Naive thymus-derived CD8-positive, alpha-beta T cell (primary cell): ENCODE results near the gene WDR82. TPM values are rescaled to one million over a fixed set of nuclear protein-coding genes. Genes with fewer than 3 reads are reported as not detected.

ENCODE experiments used
- ATAC-seq, 2 donors: fragments of 150-1000 bp; cut with Tn5 transposase in 1 of 2; sonication (Bioruptor Pico), chemical (Tn5 transposase) in 1 of 2; 1 replicate in 1 of 2; 2 replicates in 1 of 2; pipeline ENCODE4 v1.10.0; 2021; ENCODE audit warnings: mild to moderate bottlenecking in 2 of 2, moderate library complexity in 2 of 2
- POLR2A ChIA-PET: fragments of 350-600 bp; sonication (Branson Sonifier 250); formaldehyde crosslinking; loops from one replicate; lab custom pipeline; 2021; ENCODE audit warnings: antibody characterized with exemption; lab: Charles Lee
- DNase-seq, 10 donors: peaks; one replicate each; pipeline versions ENCODE4 v3.0.0 to v3.0.0-alpha.2; 2020 to 2022
- H3K27ac Mint-ChIP-seq, 10 donors: one replicate each; pipeline ENCODE4 v1.8.0; 2020 to 2022; ENCODE audit warnings: mild to moderate bottlenecking in 10 of 10, mixed read lengths in 10 of 10, moderate library complexity in 4 of 10, inconsistent platforms in 1 of 10
- H3K27me3 Mint-ChIP-seq, 5 donors: one replicate each; pipeline ENCODE4 v1.8.0; 2021 to 2022; ENCODE audit warnings: mixed read lengths in 5 of 5
- H3K36me3 Mint-ChIP-seq, 3 donors: one replicate each; pipeline ENCODE4 v1.8.0; 2020 to 2022; ENCODE audit warnings: mixed read lengths in 3 of 3, mild to moderate bottlenecking in 2 of 3, inconsistent platforms in 1 of 3
- H3K4me1 Mint-ChIP-seq, 4 donors: one replicate each; pipeline ENCODE4 v1.8.0; 2021 to 2022; ENCODE audit warnings: mixed read lengths in 4 of 4
- H3K4me3 Mint-ChIP-seq, 10 donors: one replicate each; pipeline ENCODE4 v1.8.0; 2020 to 2022; ENCODE audit warnings: mild to moderate bottlenecking in 10 of 10, mixed read lengths in 10 of 10, moderate library complexity in 6 of 10, inconsistent platforms in 1 of 10
- H3K9me3 Mint-ChIP-seq, 9 donors: one replicate each; pipeline ENCODE4 v1.8.0; 2020 to 2022; ENCODE audit warnings: mixed read lengths in 9 of 9, mild to moderate bottlenecking in 3 of 9, inconsistent platforms in 1 of 9, moderate library complexity in 1 of 9
- polyA plus RNA-seq, 3 donors: library from polyadenylated mRNA; unstranded; fragments of 300-500 nt; fragmentation: Illumina TruSeq; gene quantifications; one replicate each; pipeline ENCODE4 v1.2.3, GENCODE V29; 2021
- total RNA-seq, 8 experiments: library from RNA in 2 of 8; stranded (reverse) in 2 of 8; gene quantifications; one replicate each; pipeline ENCODE4 v1.2.3 and lab custom pipeline; 2021 to 2026

WDR82 gene
- total RNA-seq (100 to 1,000 TPM; 190 to 191 TPM), polyA plus RNA-seq (100 to 1,000 TPM; 136 to 172 (median 146) TPM), total RNA-seq (lab: John Stamatoyannopoulos, UW) (300 to 447 (median 357) reads per million in 6 experiments)

GRCh38 chr3:52278510-52279069, at the start of gene WDR82:
WDR82 (minus strand) TSS chr3:52278649; CDS start chr3:52278361, 288 bp downstream.
- peak; percentile 71 to 80 for ATAC-seq
- Mint-ChIP-seq H3K27ac (peak within 1 kb of the TSS; percentile 93 to 99 (median 98)), H3K36me3 (peaks cover 15 to 28% (median 18%) of the 10 kb centered on the region in 3 donors), H3K4me1 (peaks cover 32 to 83% (median 66%) of the 10 kb centered on the region in 4 donors), H3K4me3 (peak within 1 kb of the TSS; percentile 94 to 100 (median 97)), H3K27me3 (no peaks in the 10 kb centered on the region), H3K9me3 (no peaks in the 10 kb centered on the region)
- POLR2A ChIA-PET: interaction anchor here (0.6 to 21.1 kb wide), 11 partner anchors 10 to 282 kb away, joined by 3 to 1841 read pairs (median 4); partner anchors contain the start of genes DUSP7, GLYCTK, PPM1M and TLR9
- peak; percentile 93 to 99 (median 96) for DNase-seq

GRCh38 chr3:52327486-52328290, 49.2 kb upstream of the WDR82 start:
- ATAC-seq (no peak), DNase-seq (no peak)
- H3K27me3 Mint-ChIP-seq: no peaks in the 10 kb centered on the region
- no peak overlapping the region for H3K27ac Mint-ChIP-seq
- H3K4me3 Mint-ChIP-seq: no peak overlapping the region
- POLR2A ChIA-PET: interaction anchor here (0.5 to 0.8 kb wide), 2 partner anchors 11 to 55 kb away, joined by 3 read pairs; no protein-coding TSS in a partner anchor
- H3K4me1 Mint-ChIP-seq: peaks cover 0 to 3% (median 0%) of the 10 kb centered on the region in 4 donors
- no peaks in the 10 kb centered on the region for H3K9me3 Mint-ChIP-seq
- H3K36me3 Mint-ChIP-seq: peaks cover 0 to 17% (median 3%) of the 10 kb centered on the region in 3 donors

- H3K4me3 Mint-ChIP-seq: no peak overlapping the region
These were observed 48.5 kb upstream of the WDR82 start for GRCh38 chr3:52326976-52327375.

GRCh38 chr3:52325686-52326085, 47.2 kb upstream of the WDR82 start:
- POLR2A ChIA-PET: no interaction called here
- ATAC-seq (no peak), DNase-seq (no peak)
- H3K4me3 Mint-ChIP-seq: no peak overlapping the region
- H3K27ac Mint-ChIP-seq: no peak overlapping the region
- no peaks in the 10 kb centered on the region for H3K9me3 Mint-ChIP-seq
- H3K36me3 Mint-ChIP-seq: peaks cover 0 to 8% (median 3%) of the 10 kb centered on the region in 3 donors
- peaks cover 0 to 4% (median 0%) of the 10 kb centered on the region in 4 donors for H3K4me1 Mint-ChIP-seq
- no peaks in the 10 kb centered on the region for H3K27me3 Mint-ChIP-seq

More at GRCh38 chr3:52326976-52327375, 48.5 kb upstream of the WDR82 start:
- ATAC-seq: no peak
- Mint-ChIP-seq H3K4me1 (peaks cover 0 to 3% (median 0%) of the 10 kb centered on the region in 4 donors), H3K9me3 (no peaks in the 10 kb centered on the region), H3K27me3 (no peaks in the 10 kb centered on the region), H3K36me3 (peaks cover 0 to 10% (median 3%) of the 10 kb centered on the region in 3 donors), H3K27ac (peak overlapping the region in 1 of 10 donors; percentile 11)
- DNase-seq: no peak
- POLR2A ChIA-PET: no interaction called here

GRCh38 chr3:52324676-52325075, 46.2 kb upstream of the WDR82 start:
- no peaks in the 10 kb centered on the region for H3K9me3 Mint-ChIP-seq
- H3K27me3 Mint-ChIP-seq: no peaks in the 10 kb centered on the region
- H3K4me1 Mint-ChIP-seq: peaks cover 0 to 4% (median 0%) of the 10 kb centered on the region in 4 donors
- H3K27ac Mint-ChIP-seq: no peak overlapping the region
- H3K36me3 Mint-ChIP-seq: peaks cover 0 to 5% (median 3%) of the 10 kb centered on the region in 3 donors
- POLR2A ChIA-PET: no interaction called here
- H3K4me3 Mint-ChIP-seq: no peak overlapping the region
- no peak for DNase-seq
- ATAC-seq: no peak

- Mint-ChIP-seq H3K27ac (peak overlapping the region in 1 of 10 donors; percentile 63), H3K9me3 (no peaks in the 10 kb centered on the region), H3K4me3 (no peak overlapping the region), H3K4me1 (peaks cover 0 to 4% (median 2%) of the 10 kb centered on the region in 4 donors), H3K27me3 (no peaks in the 10 kb centered on the region), H3K36me3 (peaks cover 0 to 5% (median 3%) of the 10 kb centered on the region in 3 donors)
- POLR2A ChIA-PET: no interaction called here
- ATAC-seq (no peak), DNase-seq (no peak)
These were observed 45.3 kb upstream of the WDR82 start for GRCh38 chr3:52323526-52324295.

- Mint-ChIP-seq H3K4me1 (peaks cover 10 to 15% (median 11%) of the 10 kb centered on the region in 4 donors), H3K4me3 (no peak overlapping the region), H3K36me3 (peaks cover 0 to 2% (median 0%) of the 10 kb centered on the region in 3 donors), H3K9me3 (no peaks in the 10 kb centered on the region), H3K27ac (peak overlapping the region in 1 of 10 donors; percentile 9), H3K27me3 (no peaks in the 10 kb centered on the region)
- POLR2A ChIA-PET: no interaction called here
- no peak for ATAC-seq
- no peak for DNase-seq
These were observed 44.0 kb upstream of the WDR82 start for GRCh38 chr3:52322466-52322865.

GRCh38 chr3:52321481-52321880, 43.0 kb upstream of the WDR82 start:
- POLR2A ChIA-PET: no interaction called here
- peaks cover 0 to 2% (median 0%) of the 10 kb centered on the region in 3 donors for H3K36me3 Mint-ChIP-seq
- no peaks in the 10 kb centered on the region for H3K27me3 Mint-ChIP-seq
- H3K4me1 Mint-ChIP-seq: peaks cover 14 to 19% (median 19%) of the 10 kb centered on the region in 4 donors
- no peak overlapping the region for H3K4me3 Mint-ChIP-seq
- no peaks in the 10 kb centered on the region for H3K9me3 Mint-ChIP-seq
- ATAC-seq (no peak), DNase-seq (no peak)
- peak overlapping the region in 1 of 10 donors; percentile 21 for H3K27ac Mint-ChIP-seq

- no peak for ATAC-seq
- no peak for DNase-seq
- Mint-ChIP-seq H3K27me3 (no peaks in the 10 kb centered on the region), H3K36me3 (peaks cover 0 to 2% (median 0%) of the 10 kb centered on the region in 3 donors), H3K27ac (no peak overlapping the region), H3K4me3 (no peak overlapping the region), H3K9me3 (no peaks in the 10 kb centered on the region), H3K4me1 (peaks cover 17 to 21% (median 19%) of the 10 kb centered on the region in 4 donors)
- POLR2A ChIA-PET: interaction anchor here (0.8 to 1.1 kb wide), 2 partner anchors 10 kb away, joined by 3 to 5 read pairs; no protein-coding TSS in a partner anchor
These were observed 41.6 kb upstream of the WDR82 start for GRCh38 chr3:52319921-52320595.

GRCh38 chr3:52318186-52318816, 39.9 kb upstream of the WDR82 start:
- Mint-ChIP-seq H3K27me3 (no peaks in the 10 kb centered on the region), H3K4me1 (peaks cover 19 to 37% (median 19%) of the 10 kb centered on the region in 4 donors), H3K36me3 (peaks cover 0 to 2% (median 0%) of the 10 kb centered on the region in 3 donors), H3K9me3 (no peaks in the 10 kb centered on the region), H3K4me3 (peak overlapping the region in 1 of 10 donors; percentile 62), H3K27ac (peak overlapping the region in 3 of 10 donors; percentile 15 to 74 (median 68))
- no peak for ATAC-seq
- DNase-seq: no peak
- POLR2A ChIA-PET: interaction anchor here (1.0 to 1.3 kb wide), 4 partner anchors 11 to 40 kb away, joined by 3 to 6 read pairs (median 4); partner anchors contain the start of genes GLYCTK and WDR82
